ENCODE measurements around the gene WDR4. TPM values are rescaled to one million over a fixed set of nuclear protein-coding genes. Genes with fewer than 3 reads are reported as not detected.
"Not testable (repeated sequence)": the region's sequence is repeated elsewhere in the genome, so short reads cannot be mapped to it uniquely, and the experiment has no call there.

Gene WDR4, protein sequence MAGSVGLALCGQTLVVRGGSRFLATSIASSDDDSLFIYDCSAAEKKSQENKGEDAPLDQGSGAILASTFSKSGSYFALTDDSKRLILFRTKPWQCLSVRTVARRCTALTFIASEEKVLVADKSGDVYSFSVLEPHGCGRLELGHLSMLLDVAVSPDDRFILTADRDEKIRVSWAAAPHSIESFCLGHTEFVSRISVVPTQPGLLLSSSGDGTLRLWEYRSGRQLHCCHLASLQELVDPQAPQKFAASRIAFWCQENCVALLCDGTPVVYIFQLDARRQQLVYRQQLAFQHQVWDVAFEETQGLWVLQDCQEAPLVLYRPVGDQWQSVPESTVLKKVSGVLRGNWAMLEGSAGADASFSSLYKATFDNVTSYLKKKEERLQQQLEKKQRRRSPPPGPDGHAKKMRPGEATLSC
- total RNA-seq (10 to 100 TPM; 15.4 to 23.5 TPM), total RNA-seq (13.6 to 18.0 reads per million in 2 donors)

GRCh38 chr21:42878993-42879787 is at the start of gene WDR4:
Gene WDR4, minus strand, starts transcription at chr21:42879539. Its CDS starts 44 bp downstream, at chr21:42879495.
- Mint-ChIP-seq H3K4me1 (peaks cover 23% of the 10 kb centered on the region), H3K27ac (peak within 1 kb of the TSS; percentile 97), H3K27me3 (no peaks in the 10 kb centered on the region), H3K36me3 (ENCODE audit: low read depth) (peaks cover 3% of the 10 kb centered on the region), H3K4me3 (peak within 1 kb of the TSS; percentile 98)
- DNase-seq = peak; percentile 89 to 99 (median 95)
- peak; percentile 93 for ATAC-seq
- no peaks in the 10 kb centered on the region for H3K9me3 ChIP-seq (ENCODE audit: control insufficient read depth, low read length, poor library complexity, severe bottlenecking)

- not testable (repeated sequence) for H3K4me3 Mint-ChIP-seq; H3K27ac Mint-ChIP-seq; H3K27me3 Mint-ChIP-seq; DNase-seq; H3K36me3 Mint-ChIP-seq (ENCODE audit: low read depth); H3K9me3 ChIP-seq (ENCODE audit: control insufficient read depth, low read length, poor library complexity, severe bottlenecking); ATAC-seq
- peaks cover 14% of the 10 kb centered on the region for H3K4me1 Mint-ChIP-seq
Measured at GRCh38 chr21:42927474-42928200, 48.3 kb upstream of the WDR4 start.

- no peaks in the 10 kb centered on the region for H3K9me3 ChIP-seq (ENCODE audit: control insufficient read depth, low read length, poor library complexity, severe bottlenecking)
- ATAC-seq = no peak
- no peak within 1 kb of the TSS for H3K27ac Mint-ChIP-seq
- H3K4me1 Mint-ChIP-seq = peaks cover 14% of the 10 kb centered on the region
- DNase-seq = no peak
- peak within 1 kb of the TSS; percentile 41 for H3K4me3 Mint-ChIP-seq
- no peaks in the 10 kb centered on the region for H3K36me3 Mint-ChIP-seq (ENCODE audit: low read depth)
- no peaks in the 10 kb centered on the region for H3K27me3 Mint-ChIP-seq
Measured at GRCh38 chr21:42925114-42925926, 46.0 kb upstream of the WDR4 start, which contains the start of gene ERVH48-1. Gene ERVH48-1, minus strand, starts transcription at chr21:42925630. Its CDS starts 6,624 bp downstream, at chr21:42919006.

DNA sequence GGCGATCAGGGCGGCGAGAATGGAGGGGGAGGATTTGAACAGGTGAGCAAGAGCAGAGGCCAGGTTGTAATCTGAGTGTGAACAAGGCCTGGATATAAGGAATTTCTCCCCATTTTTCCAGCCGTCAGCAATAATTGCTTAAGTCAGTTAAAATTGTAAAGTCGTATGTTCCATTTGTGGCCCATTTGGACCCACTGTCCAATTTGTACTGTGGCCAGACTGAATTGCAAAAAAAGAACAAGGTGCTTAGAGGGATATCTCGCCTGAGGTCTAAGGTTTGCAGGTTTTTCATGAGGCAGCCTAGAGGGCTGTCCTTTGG is 45.1 kb upstream of the WDR4 start:
- no peaks in the 10 kb centered on the region for H3K27me3 Mint-ChIP-seq
- no peak for ATAC-seq
- DNase-seq = no peak
- no peaks in the 10 kb centered on the region for H3K9me3 ChIP-seq (ENCODE audit: control insufficient read depth, low read length, poor library complexity, severe bottlenecking)
- H3K4me3 Mint-ChIP-seq = peak overlapping the region; percentile 41
- peaks cover 14% of the 10 kb centered on the region for H3K4me1 Mint-ChIP-seq
- peak overlapping the region; percentile 84 for H3K27ac Mint-ChIP-seq
- no peaks in the 10 kb centered on the region for H3K36me3 Mint-ChIP-seq (ENCODE audit: low read depth)

GRCh38 chr21:42923553-42924432 is 44.5 kb upstream of the WDR4 start:
- Mint-ChIP-seq H3K36me3 (ENCODE audit: low read depth) (no peaks in the 10 kb centered on the region), H3K27ac (peak overlapping the region; percentile 84), H3K27me3 (no peaks in the 10 kb centered on the region), H3K4me3 (peak overlapping the region; percentile 83), H3K4me1 (peaks cover 14% of the 10 kb centered on the region)
- no peaks in the 10 kb centered on the region for H3K9me3 ChIP-seq (ENCODE audit: control insufficient read depth, low read length, poor library complexity, severe bottlenecking)
- DNase-seq = peak; percentile 15 to 41 (median 17)
- ATAC-seq = peak; percentile 93

DNA sequence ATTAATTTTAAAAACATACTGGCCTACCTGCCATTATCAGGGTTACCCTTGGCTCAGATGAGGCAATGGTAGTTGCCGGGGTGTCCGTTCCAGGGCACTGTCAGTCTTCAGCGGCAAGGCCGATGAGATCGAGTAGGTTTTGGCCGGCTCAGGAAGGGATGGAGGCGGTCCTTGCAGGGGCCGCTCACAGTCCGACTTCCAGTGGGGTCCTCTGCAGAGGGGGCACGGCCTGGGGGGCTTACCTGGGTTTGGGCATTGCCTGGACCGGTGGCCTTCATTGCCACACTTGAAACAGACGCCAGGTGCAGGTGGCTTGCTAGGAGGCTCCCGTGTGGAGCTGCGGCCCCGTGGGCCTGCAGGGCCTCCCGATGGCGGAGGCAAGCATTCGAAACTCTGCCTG is 43.6 kb upstream of the WDR4 start:
- Mint-ChIP-seq H3K4me3 (no peak overlapping the region), H3K27ac (peak overlapping the region; percentile 84), H3K4me1 (peaks cover 16% of the 10 kb centered on the region), H3K27me3 (no peaks in the 10 kb centered on the region), H3K36me3 (ENCODE audit: low read depth) (no peaks in the 10 kb centered on the region)
- ATAC-seq (no peak), DNase-seq (no peak)
- no peaks in the 10 kb centered on the region for H3K9me3 ChIP-seq (ENCODE audit: control insufficient read depth, low read length, poor library complexity, severe bottlenecking)

- H3K4me1 Mint-ChIP-seq = peaks cover 16% of the 10 kb centered on the region
Measured at GRCh38 chr21:42921927-42922326, 42.6 kb upstream of the WDR4 start.

DNA sequence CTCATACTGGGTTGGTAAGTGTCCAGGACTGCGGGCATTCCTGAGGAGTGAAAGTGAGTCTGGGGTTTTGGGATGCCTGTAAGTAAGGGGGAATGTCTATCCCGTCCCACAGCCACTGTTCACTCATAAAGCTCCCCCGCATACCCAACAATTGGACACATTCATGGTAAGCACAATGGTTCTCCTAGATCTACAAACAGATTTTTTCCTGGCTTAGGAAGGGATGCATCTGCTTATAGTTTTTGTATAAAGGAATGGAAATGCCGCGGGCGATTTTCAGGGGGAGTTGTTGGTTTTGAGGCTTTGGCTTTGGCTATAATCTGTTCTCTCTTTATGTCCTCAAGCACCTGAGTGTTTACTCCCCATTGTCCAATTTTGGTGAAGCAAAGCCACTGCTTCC is 39.0 kb upstream of the WDR4 start:
- no peaks in the 10 kb centered on the region for H3K9me3 ChIP-seq (ENCODE audit: control insufficient read depth, low read length, poor library complexity, severe bottlenecking)
- Mint-ChIP-seq H3K4me1 (peaks cover 5% of the 10 kb centered on the region), H3K27ac (no peak overlapping the region), H3K27me3 (no peaks in the 10 kb centered on the region), H3K36me3 (ENCODE audit: low read depth) (no peaks in the 10 kb centered on the region), H3K4me3 (no peak overlapping the region)
- ATAC-seq (no peak), DNase-seq (no peak)

More at GRCh38 chr21:42921927-42922326, 42.6 kb upstream of the WDR4 start:
- Mint-ChIP-seq H3K27me3 (no peaks in the 10 kb centered on the region), H3K36me3 (ENCODE audit: low read depth) (no peaks in the 10 kb centered on the region), H3K27ac (no peak overlapping the region), H3K4me3 (no peak overlapping the region)
- no peak for DNase-seq
- no peak for ATAC-seq
- no peaks in the 10 kb centered on the region for H3K9me3 ChIP-seq (ENCODE audit: control insufficient read depth, low read length, poor library complexity, severe bottlenecking)

DNA sequence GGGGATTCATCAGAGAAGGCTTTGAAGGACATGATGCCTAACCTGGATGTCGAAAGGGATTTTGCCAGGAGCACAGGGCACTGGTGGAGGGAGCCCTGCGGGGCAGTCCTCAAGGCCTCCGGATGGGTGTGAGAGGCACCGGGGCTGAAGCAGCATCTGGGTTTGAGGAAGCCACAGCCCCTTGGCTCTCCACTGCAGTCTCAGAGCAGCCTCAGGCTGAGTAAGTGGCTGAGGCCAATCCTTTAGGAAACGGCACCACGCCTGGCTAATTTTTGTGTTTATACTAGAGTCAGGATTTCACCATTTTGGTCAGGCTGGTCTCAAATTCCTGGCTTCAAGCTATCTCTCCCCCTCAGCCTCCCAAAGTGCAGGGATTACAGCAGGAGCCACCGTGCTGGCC is 34.1 kb upstream of the WDR4 start:
- H3K27ac Mint-ChIP-seq = no peak overlapping the region
- DNase-seq = no peak
- H3K36me3 Mint-ChIP-seq (ENCODE audit: low read depth) = peaks cover 3% of the 10 kb centered on the region
- no peak for ATAC-seq
- H3K4me1 Mint-ChIP-seq = peaks cover 6% of the 10 kb centered on the region
- H3K4me3 Mint-ChIP-seq = no peak overlapping the region
- no peaks in the 10 kb centered on the region for H3K27me3 Mint-ChIP-seq
- no peaks in the 10 kb centered on the region for H3K9me3 ChIP-seq (ENCODE audit: control insufficient read depth, low read length, poor library complexity, severe bottlenecking)

- not testable (repeated sequence) for DNase-seq; ATAC-seq; H3K36me3 Mint-ChIP-seq (ENCODE audit: low read depth); H3K4me3 Mint-ChIP-seq; H3K27ac Mint-ChIP-seq; H3K9me3 ChIP-seq (ENCODE audit: control insufficient read depth, low read length, poor library complexity, severe bottlenecking); H3K27me3 Mint-ChIP-seq; H3K4me1 Mint-ChIP-seq
Measured at GRCh38 chr21:42911920-42912319, 32.6 kb upstream of the WDR4 start.

- not testable (repeated sequence) for ATAC-seq; DNase-seq; H3K9me3 ChIP-seq (ENCODE audit: control insufficient read depth, low read length, poor library complexity, severe bottlenecking); H3K36me3 Mint-ChIP-seq (ENCODE audit: low read depth); H3K4me3 Mint-ChIP-seq; H3K4me1 Mint-ChIP-seq; H3K27me3 Mint-ChIP-seq; H3K27ac Mint-ChIP-seq
Measured at GRCh38 chr21:42908484-42908883, 29.1 kb upstream of the WDR4 start.

- DNase-seq = no peak
- peaks cover 6% of the 10 kb centered on the region for H3K36me3 Mint-ChIP-seq (ENCODE audit: low read depth)
Measured at GRCh38 chr21:42906233-42906632, 26.9 kb upstream of the WDR4 start.

More at GRCh38 chr21:42906233-42906632, 26.9 kb upstream of the WDR4 start:
- Mint-ChIP-seq H3K4me3 (no peak overlapping the region), H3K4me1 (peaks cover 6% of the 10 kb centered on the region), H3K27ac (no peak overlapping the region), H3K27me3 (no peaks in the 10 kb centered on the region)
- no peak for ATAC-seq
- no peaks in the 10 kb centered on the region for H3K9me3 ChIP-seq (ENCODE audit: control insufficient read depth, low read length, poor library complexity, severe bottlenecking)

All from T-helper 17 cell (primary cell).